HEK293 (cell line): ENCODE measurements around the gene CHN2.
A peak's percentile ranks its signal among the peaks of the same experiment; 100 is the strongest.

Source experiments
- BCL11B ChIP-seq: fragments of 450-650 bp; formaldehyde crosslinking; IDR thresholded peaks from 2 replicates; pipeline ENCODE4 v1.5.1; 2016; ENCODE audit warnings: low read depth, missing biosample characterization, missing genetic modification characterization
- EGR2 ChIP-seq: fragments of 450-650 bp; formaldehyde crosslinking; IDR thresholded peaks from 2 replicates; pipeline ENCODE4 v1.5.1; 2016; ENCODE audit warnings: low read depth, missing biosample characterization, missing genetic modification characterization
- GLIS1 ChIP-seq: fragments of 450-650 bp; formaldehyde crosslinking; IDR thresholded peaks from 2 replicates; pipeline ENCODE4 v1.5.1; 2016; ENCODE audit warnings: missing biosample characterization, missing genetic modification characterization
- KLF9 ChIP-seq: fragments of 450-650 bp; formaldehyde crosslinking; IDR thresholded peaks from 2 replicates; pipeline ENCODE4 v1.5.1; 2016; ENCODE audit warnings: missing biosample characterization, missing genetic modification characterization, low read depth
- MEIS1 ChIP-seq: sonication (generic); formaldehyde crosslinking; IDR thresholded peaks from 2 replicates; pipeline ENCODE4 v1.8.1; 2022; ENCODE audit warnings: missing genetic modification reagents, mild to moderate bottlenecking, borderline replicate concordance
- SP2 ChIP-seq: fragments of 450-650 bp; formaldehyde crosslinking; IDR thresholded peaks from 2 replicates; pipeline ENCODE4 v1.5.1; 2016; ENCODE audit warnings: missing biosample characterization, missing genetic modification characterization
- TCF7L2 ChIP-seq: IDR thresholded peaks from 2 replicates; pipeline ENCODE4 v1.6.1; 2011; ENCODE audit warnings: low read depth, mild to moderate bottlenecking, inconsistent platforms, low read length, moderate library complexity, borderline replicate concordance
- ZBTB10 ChIP-seq: fragments of 450-650 bp; formaldehyde crosslinking; IDR thresholded peaks from 2 replicates; pipeline ENCODE4 v1.5.1; 2016; ENCODE audit warnings: missing biosample characterization, missing genetic modification characterization
- ZBTB21 ChIP-seq: fragments of 450-650 bp; formaldehyde crosslinking; IDR thresholded peaks from 2 replicates; pipeline ENCODE4 v1.5.1; 2017; ENCODE audit warnings: missing biosample characterization, missing genetic modification characterization
- ZEB2 ChIP-seq: fragments of 450-650 bp; formaldehyde crosslinking; IDR thresholded peaks from 2 replicates; pipeline ENCODE4 v1.5.1; 2016; ENCODE audit warnings: missing biosample characterization, missing genetic modification characterization
- ZNF10 ChIP-seq: fragments of 450-650 bp; formaldehyde crosslinking; IDR thresholded peaks from 2 replicates; pipeline ENCODE4 v1.5.1; 2017; ENCODE audit warnings: missing biosample characterization, missing genetic modification characterization
- ZNF221 ChIP-seq: fragments of 450-650 bp; formaldehyde crosslinking; IDR thresholded peaks from 2 replicates; pipeline ENCODE4 v1.5.1; 2017; ENCODE audit warnings: missing biosample characterization, missing genetic modification characterization, borderline replicate concordance
- ZNF223 ChIP-seq: fragments of 450-650 bp; formaldehyde crosslinking; IDR thresholded peaks from 2 replicates; pipeline ENCODE4 v1.5.1; 2016; ENCODE audit warnings: missing biosample characterization, missing genetic modification characterization
- ZNF350 ChIP-seq: fragments of 450-650 bp; formaldehyde crosslinking; IDR thresholded peaks from 2 replicates; pipeline ENCODE4 v1.5.0; 2017; ENCODE audit warnings: missing biosample characterization, mild to moderate bottlenecking, missing genetic modification characterization
- ZNF394 ChIP-seq: fragments of 450-650 bp; formaldehyde crosslinking; IDR thresholded peaks from 2 replicates; pipeline ENCODE4 v1.5.1; 2016; ENCODE audit warnings: missing biosample characterization, missing genetic modification characterization, mild to moderate bottlenecking, moderate library complexity, borderline replicate concordance
- ZNF423 ChIP-seq: fragments of 450-650 bp; formaldehyde crosslinking; IDR thresholded peaks from 2 replicates; pipeline ENCODE4 v1.5.1; 2016; ENCODE audit warnings: missing biosample characterization, missing genetic modification characterization
- ZNF501 ChIP-seq: fragments of 450-650 bp; formaldehyde crosslinking; IDR thresholded peaks from 2 replicates; pipeline ENCODE4 v1.5.1; 2016; ENCODE audit warnings: missing biosample characterization, missing genetic modification characterization
- ZNF514 ChIP-seq: fragments of 450-650 bp; formaldehyde crosslinking; IDR thresholded peaks from 2 replicates; pipeline ENCODE4 v1.5.1; 2016; ENCODE audit warnings: missing biosample characterization, missing genetic modification characterization
- ZNF560 ChIP-seq: fragments of 450-650 bp; formaldehyde crosslinking; IDR thresholded peaks from 2 replicates; pipeline ENCODE4 v1.5.1; 2017; ENCODE audit warnings: missing biosample characterization, missing genetic modification characterization, borderline replicate concordance
- ZNF610 ChIP-seq: fragments of 450-650 bp; formaldehyde crosslinking; IDR thresholded peaks from 2 replicates; pipeline ENCODE4 v1.5.1; 2016; ENCODE audit warnings: missing biosample characterization, missing genetic modification characterization, borderline replicate concordance
- ZNF624 ChIP-seq: fragments of 450-650 bp; formaldehyde crosslinking; IDR thresholded peaks from 2 replicates; pipeline ENCODE4 v1.5.1; 2017; ENCODE audit warnings: missing biosample characterization, missing genetic modification characterization
- ZNF747 ChIP-seq: fragments of 450-650 bp; formaldehyde crosslinking; IDR thresholded peaks from 2 replicates; pipeline ENCODE4 v1.5.1; 2016; ENCODE audit warnings: missing biosample characterization, missing genetic modification characterization
- ZNF785 ChIP-seq: fragments of 450-650 bp; formaldehyde crosslinking; IDR thresholded peaks from 2 replicates; pipeline ENCODE4 v1.5.1; 2016; ENCODE audit warnings: missing biosample characterization, missing genetic modification characterization
- ZSCAN18 ChIP-seq: fragments of 450-650 bp; formaldehyde crosslinking; IDR thresholded peaks from 2 replicates; pipeline ENCODE4 v1.5.1; 2016; ENCODE audit warnings: missing biosample characterization, missing genetic modification characterization
- TF ChIP-seq, protein P1 (sequence below): fragments of 450-650 bp; formaldehyde crosslinking; IDR thresholded peaks from 2 replicates; pipeline ENCODE4 v1.5.1; 2016; ENCODE audit warnings: missing biosample characterization, missing genetic modification characterization
- TF ChIP-seq, protein P2 (sequence below): fragments of 450-650 bp; formaldehyde crosslinking; IDR thresholded peaks from 2 replicates; pipeline ENCODE4 v1.5.1; 2016; ENCODE audit warnings: missing biosample characterization, missing genetic modification characterization
- TF ChIP-seq, protein P3 (sequence below): fragments of 450-650 bp; formaldehyde crosslinking; IDR thresholded peaks from 2 replicates; pipeline ENCODE4 v1.5.1; 2016; ENCODE audit warnings: missing biosample characterization, missing genetic modification characterization, borderline replicate concordance

The CHN2 gene

DNA sequence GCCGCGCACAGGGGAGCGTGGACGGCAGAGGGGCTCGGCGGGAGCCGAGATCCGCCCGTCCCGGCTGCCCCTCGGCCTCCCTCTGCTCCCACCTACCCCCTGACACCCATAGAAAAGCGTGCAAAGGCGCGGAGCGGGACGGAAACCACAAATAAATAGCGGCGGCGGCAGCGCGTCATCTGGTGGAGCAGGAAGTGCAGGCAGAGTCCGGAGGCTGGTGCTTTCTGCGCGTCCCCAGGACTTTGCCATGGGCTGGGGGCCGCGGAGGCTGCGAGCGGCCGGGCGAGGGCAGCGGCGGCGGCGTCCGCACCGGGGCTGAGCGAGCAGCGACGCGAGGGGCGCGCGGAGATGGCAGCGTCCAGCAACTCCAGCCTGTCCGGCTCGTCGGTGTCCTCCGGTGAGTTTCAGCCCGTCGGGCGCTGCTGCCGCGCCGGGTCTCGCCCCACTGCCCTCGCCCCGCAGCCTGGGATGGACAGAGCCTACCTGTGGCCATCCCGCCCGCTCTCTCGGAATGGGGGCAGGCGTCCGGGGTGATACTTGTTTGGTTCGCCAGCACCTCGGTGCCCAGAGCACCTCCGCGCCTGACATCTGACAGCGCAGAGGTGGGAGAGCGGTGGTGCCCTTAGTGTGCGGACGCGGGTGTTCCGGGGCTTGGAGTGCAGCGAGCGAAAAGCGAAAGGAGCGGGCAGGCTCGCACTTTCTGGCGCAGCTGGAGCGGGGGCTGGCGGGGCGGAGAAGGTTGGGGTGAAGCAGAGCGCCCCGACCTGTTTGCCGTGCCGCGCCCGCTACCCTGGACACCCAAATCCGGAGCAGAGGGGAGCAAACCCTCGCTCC, at the start of gene CHN2 (continued):
- TF ChIP-seq, protein P1, sequence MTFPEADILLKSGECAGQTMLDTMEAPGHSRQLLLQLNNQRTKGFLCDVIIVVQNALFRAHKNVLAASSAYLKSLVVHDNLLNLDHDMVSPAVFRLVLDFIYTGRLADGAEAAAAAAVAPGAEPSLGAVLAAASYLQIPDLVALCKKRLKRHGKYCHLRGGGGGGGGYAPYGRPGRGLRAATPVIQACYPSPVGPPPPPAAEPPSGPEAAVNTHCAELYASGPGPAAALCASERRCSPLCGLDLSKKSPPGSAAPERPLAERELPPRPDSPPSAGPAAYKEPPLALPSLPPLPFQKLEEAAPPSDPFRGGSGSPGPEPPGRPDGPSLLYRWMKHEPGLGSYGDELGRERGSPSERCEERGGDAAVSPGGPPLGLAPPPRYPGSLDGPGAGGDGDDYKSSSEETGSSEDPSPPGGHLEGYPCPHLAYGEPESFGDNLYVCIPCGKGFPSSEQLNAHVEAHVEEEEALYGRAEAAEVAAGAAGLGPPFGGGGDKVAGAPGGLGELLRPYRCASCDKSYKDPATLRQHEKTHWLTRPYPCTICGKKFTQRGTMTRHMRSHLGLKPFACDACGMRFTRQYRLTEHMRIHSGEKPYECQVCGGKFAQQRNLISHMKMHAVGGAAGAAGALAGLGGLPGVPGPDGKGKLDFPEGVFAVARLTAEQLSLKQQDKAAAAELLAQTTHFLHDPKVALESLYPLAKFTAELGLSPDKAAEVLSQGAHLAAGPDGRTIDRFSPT, result no peak
- no peak for TF ChIP-seq ZEB2 (tag by site-specific recombination)
- TF ChIP-seq ZNF747 (tag by site-specific recombination), result no peak
- no peak for TF ChIP-seq MEIS1 (CRISPR knock-in tag)
- no peak for TF ChIP-seq EGR2 (tag by site-specific recombination)
- no peak for TF ChIP-seq ZSCAN18
- no peak for TF ChIP-seq ZNF10
- TF ChIP-seq ZBTB10, result peak; percentile 32; the same call in 1 of the 2 replicates
- no peak for TF ChIP-seq ZNF560 (tag by site-specific recombination)
- TF ChIP-seq ZNF501 (tag by site-specific recombination), result no peak
- no peak for TF ChIP-seq ZBTB21 (tag by site-specific recombination)
- no peak for TF ChIP-seq ZNF350
- TF ChIP-seq ZNF785 (tag by site-specific recombination), result no peak
- no peak for TF ChIP-seq ZNF423
- TF ChIP-seq TCF7L2, result no peak
- TF ChIP-seq, protein P2, sequence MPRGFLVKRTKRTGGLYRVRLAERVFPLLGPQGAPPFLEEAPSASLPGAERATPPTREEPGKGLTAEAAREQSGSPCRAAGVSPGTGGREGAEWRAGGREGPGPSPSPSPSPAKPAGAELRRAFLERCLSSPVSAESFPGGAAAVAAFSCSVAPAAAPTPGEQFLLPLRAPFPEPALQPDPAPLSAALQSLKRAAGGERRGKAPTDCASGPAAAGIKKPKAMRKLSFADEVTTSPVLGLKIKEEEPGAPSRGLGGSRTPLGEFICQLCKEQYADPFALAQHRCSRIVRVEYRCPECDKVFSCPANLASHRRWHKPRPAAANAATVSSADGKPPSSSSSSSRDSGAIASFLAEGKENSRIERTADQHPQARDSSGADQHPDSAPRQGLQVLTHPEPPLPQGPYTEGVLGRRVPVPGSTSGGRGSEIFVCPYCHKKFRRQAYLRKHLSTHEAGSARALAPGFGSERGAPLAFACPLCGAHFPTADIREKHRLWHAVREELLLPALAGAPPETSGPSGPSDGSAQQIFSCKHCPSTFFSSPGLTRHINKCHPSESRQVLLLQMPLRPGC (tag by site-specific recombination), result no peak
- TF ChIP-seq ZNF624 (tag by site-specific recombination), result no peak
- no peak for TF ChIP-seq GLIS1 (tag by site-specific recombination)
- TF ChIP-seq ZNF221 (tag by site-specific recombination), result no peak
- TF ChIP-seq ZNF223 (tag by site-specific recombination), result no peak
- no peak for TF ChIP-seq ZNF514
- no peak; the same call in 1 of the 2 replicates for TF ChIP-seq SP2 (tag by site-specific recombination)
- no peak for TF ChIP-seq ZNF394 (tag by site-specific recombination)
- no peak for TF ChIP-seq ZNF610 (tag by site-specific recombination)
- TF ChIP-seq, protein P3, sequence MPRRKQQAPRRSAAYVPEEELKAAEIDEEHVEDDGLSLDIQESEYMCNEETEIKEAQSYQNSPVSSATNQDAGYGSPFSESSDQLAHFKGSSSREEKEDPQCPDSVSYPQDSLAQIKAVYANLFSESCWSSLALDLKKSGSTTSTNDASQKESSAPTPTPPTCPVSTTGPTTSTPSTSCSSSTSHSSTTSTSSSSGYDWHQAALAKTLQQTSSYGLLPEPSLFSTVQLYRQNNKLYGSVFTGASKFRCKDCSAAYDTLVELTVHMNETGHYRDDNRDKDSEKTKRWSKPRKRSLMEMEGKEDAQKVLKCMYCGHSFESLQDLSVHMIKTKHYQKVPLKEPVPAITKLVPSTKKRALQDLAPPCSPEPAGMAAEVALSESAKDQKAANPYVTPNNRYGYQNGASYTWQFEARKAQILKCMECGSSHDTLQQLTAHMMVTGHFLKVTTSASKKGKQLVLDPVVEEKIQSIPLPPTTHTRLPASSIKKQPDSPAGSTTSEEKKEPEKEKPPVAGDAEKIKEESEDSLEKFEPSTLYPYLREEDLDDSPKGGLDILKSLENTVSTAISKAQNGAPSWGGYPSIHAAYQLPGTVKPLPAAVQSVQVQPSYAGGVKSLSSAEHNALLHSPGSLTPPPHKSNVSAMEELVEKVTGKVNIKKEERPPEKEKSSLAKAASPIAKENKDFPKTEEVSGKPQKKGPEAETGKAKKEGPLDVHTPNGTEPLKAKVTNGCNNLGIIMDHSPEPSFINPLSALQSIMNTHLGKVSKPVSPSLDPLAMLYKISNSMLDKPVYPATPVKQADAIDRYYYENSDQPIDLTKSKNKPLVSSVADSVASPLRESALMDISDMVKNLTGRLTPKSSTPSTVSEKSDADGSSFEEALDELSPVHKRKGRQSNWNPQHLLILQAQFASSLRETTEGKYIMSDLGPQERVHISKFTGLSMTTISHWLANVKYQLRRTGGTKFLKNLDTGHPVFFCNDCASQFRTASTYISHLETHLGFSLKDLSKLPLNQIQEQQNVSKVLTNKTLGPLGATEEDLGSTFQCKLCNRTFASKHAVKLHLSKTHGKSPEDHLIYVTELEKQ (tag by site-specific recombination), result no peak
- TF ChIP-seq KLF9, result no peak
- no peak for TF ChIP-seq BCL11B
